MM.1S (cell line): ENCODE measurements around the gene DEPDC1.

ENCODE experiments used
- EZH2 ChIP-seq: fragments of 300-600 bp; sonication (generic); optimal IDR thresholded peaks from 2 replicates; pipeline ENCODE3; 2017; ENCODE audit warnings: low read depth, mild to moderate bottlenecking, antibody characterized with exemption, low read length, mixed read lengths
- EZH2phosphoT487 ChIP-seq: fragments of 300-600 bp; sonication (generic); IDR thresholded peaks from 2 replicates; pipeline ENCODE4 v1.6.1; 2018; ENCODE audit warnings: antibody characterized with exemption, low read length
- TF ChIP-seq, protein P1 (sequence below): fragments of 300-600 bp; sonication (generic); IDR thresholded peaks from 2 replicates; pipeline ENCODE4 v1.5.1; 2016; ENCODE audit warnings: antibody characterized with exemption, low read length, mixed read lengths

DNA sequence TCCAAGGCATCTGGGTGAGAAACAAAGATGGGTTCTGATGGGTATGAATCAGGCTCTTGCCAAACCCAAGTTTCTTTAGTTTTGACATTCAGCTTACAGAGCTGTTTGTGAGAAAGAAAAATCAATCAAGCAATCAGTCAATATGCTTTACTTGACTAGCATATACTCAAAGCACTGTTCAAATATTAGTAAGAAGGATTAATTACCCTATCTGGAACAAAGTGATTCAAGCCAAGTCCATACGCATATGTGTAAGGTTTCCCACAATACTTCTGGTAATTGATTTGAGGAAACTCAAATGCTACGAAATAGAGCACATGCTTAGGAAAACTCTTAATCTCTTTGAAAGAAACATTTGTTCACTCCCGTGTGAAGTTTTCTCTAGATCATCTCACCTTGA lies 65.8 kb downstream of the DEPDC1 start:
- TF ChIP-seq, protein P1, sequence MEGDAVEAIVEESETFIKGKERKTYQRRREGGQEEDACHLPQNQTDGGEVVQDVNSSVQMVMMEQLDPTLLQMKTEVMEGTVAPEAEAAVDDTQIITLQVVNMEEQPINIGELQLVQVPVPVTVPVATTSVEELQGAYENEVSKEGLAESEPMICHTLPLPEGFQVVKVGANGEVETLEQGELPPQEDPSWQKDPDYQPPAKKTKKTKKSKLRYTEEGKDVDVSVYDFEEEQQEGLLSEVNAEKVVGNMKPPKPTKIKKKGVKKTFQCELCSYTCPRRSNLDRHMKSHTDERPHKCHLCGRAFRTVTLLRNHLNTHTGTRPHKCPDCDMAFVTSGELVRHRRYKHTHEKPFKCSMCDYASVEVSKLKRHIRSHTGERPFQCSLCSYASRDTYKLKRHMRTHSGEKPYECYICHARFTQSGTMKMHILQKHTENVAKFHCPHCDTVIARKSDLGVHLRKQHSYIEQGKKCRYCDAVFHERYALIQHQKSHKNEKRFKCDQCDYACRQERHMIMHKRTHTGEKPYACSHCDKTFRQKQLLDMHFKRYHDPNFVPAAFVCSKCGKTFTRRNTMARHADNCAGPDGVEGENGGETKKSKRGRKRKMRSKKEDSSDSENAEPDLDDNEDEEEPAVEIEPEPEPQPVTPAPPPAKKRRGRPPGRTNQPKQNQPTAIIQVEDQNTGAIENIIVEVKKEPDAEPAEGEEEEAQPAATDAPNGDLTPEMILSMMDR, result no peak
- TF ChIP-seq EZH2, result no peak
- no peak for TF ChIP-seq EZH2phosphoT487
